ENCODE data around the gene INPP4B.

INPP4B gene

GRCh38 chr4:142160509-142160908 lies 685.6 kb downstream of the INPP4B start:
- no peak overlapping the region for H3K4me3 ChIP-seq (ENCODE audit: low read length)
- DNase-seq (ENCODE audit: low read depth, low spot score), result no peak

- H3K4me3 ChIP-seq (ENCODE audit: low read length), result no peak overlapping the region
- DNase-seq (ENCODE audit: low read depth, low spot score), result no peak
Measured at GRCh38 chr4:142158980-142159379, 687.1 kb downstream of the INPP4B start.

GRCh38 chr4:142156256-142156655 lies 689.8 kb downstream of the INPP4B start:
- H3K4me3 ChIP-seq (ENCODE audit: low read length), result no peak overlapping the region
- no peak for DNase-seq (ENCODE audit: low read depth, low spot score)

GRCh38 chr4:142155347-142155746 lies 690.8 kb downstream of the INPP4B start:
- no peak for DNase-seq (ENCODE audit: low read depth, low spot score)
- no peak overlapping the region for H3K4me3 ChIP-seq (ENCODE audit: low read length)

GRCh38 chr4:142150483-142150882 lies 695.6 kb downstream of the INPP4B start:
- no peak for DNase-seq (ENCODE audit: low read depth, low spot score)
- H3K4me3 ChIP-seq (ENCODE audit: low read length), result no peak overlapping the region

- no peak overlapping the region for H3K4me3 ChIP-seq (ENCODE audit: low read length)
- DNase-seq (ENCODE audit: low read depth, low spot score), result no peak
Measured at GRCh38 chr4:142144813-142145212, 701.3 kb downstream of the INPP4B start.

GRCh38 chr4:142142366-142143054 lies 703.6 kb downstream of the INPP4B start:
- no peak overlapping the region for H3K4me3 ChIP-seq (ENCODE audit: low read length)
- no peak for DNase-seq (ENCODE audit: low read depth, low spot score)

GRCh38 chr4:142141224-142141623 lies 704.9 kb downstream of the INPP4B start:
- H3K4me3 ChIP-seq (ENCODE audit: low read length), result no peak overlapping the region
- no peak for DNase-seq (ENCODE audit: low read depth, low spot score)

- no peak for DNase-seq (ENCODE audit: low read depth, low spot score)
- no peak overlapping the region for H3K4me3 ChIP-seq (ENCODE audit: low read length)
Measured at GRCh38 chr4:142130666-142131065, 715.4 kb downstream of the INPP4B start.

GRCh38 chr4:142129931-142130330 lies 716.2 kb downstream of the INPP4B start:
- H3K4me3 ChIP-seq (ENCODE audit: low read length), result no peak overlapping the region

GRCh38 chr4:142129473-142129872 lies 716.6 kb downstream of the INPP4B start:
- no peak for DNase-seq (ENCODE audit: low read depth, low spot score)
- no peak overlapping the region for H3K4me3 ChIP-seq (ENCODE audit: low read length)

More at GRCh38 chr4:142129931-142130330, 716.2 kb downstream of the INPP4B start:
- DNase-seq (ENCODE audit: low read depth, low spot score), result no peak

- DNase-seq (ENCODE audit: low read depth, low spot score), result no peak
- no peak overlapping the region for H3K4me3 ChIP-seq (ENCODE audit: low read length)
Measured at GRCh38 chr4:142128529-142128928, 717.6 kb downstream of the INPP4B start.

- no peak overlapping the region for H3K4me3 ChIP-seq (ENCODE audit: low read length)
- peak; percentile 71 for DNase-seq (ENCODE audit: low read depth, low spot score)
Measured at GRCh38 chr4:142126890-142127497, 719.1 kb downstream of the INPP4B start.

GRCh38 chr4:142124874-142125273 lies 721.2 kb downstream of the INPP4B start:
- DNase-seq (ENCODE audit: low read depth, low spot score), result no peak
- H3K4me3 ChIP-seq (ENCODE audit: low read length), result no peak overlapping the region

- no peak for DNase-seq (ENCODE audit: low read depth, low spot score)
Measured at GRCh38 chr4:142121448-142122350, 724.4 kb downstream of the INPP4B start.

GRCh38 chr4:142120921-142121320 lies 725.2 kb downstream of the INPP4B start:
- no peak overlapping the region for H3K4me3 ChIP-seq (ENCODE audit: low read length)
- no peak for DNase-seq (ENCODE audit: low read depth, low spot score)

More at GRCh38 chr4:142121448-142122350, 724.4 kb downstream of the INPP4B start:
- no peak overlapping the region for H3K4me3 ChIP-seq (ENCODE audit: low read length)

GRCh38 chr4:142112451-142112850 lies 733.6 kb downstream of the INPP4B start:
- DNase-seq (ENCODE audit: low read depth, low spot score), result no peak
- no peak overlapping the region for H3K4me3 ChIP-seq (ENCODE audit: low read length)

- DNase-seq (ENCODE audit: low read depth, low spot score), result no peak
- no peak overlapping the region for H3K4me3 ChIP-seq (ENCODE audit: low read length)
Measured at GRCh38 chr4:142110136-142110535, 736.0 kb downstream of the INPP4B start.

GRCh38 chr4:142104041-142104440 lies 742.1 kb downstream of the INPP4B start:
- no peak overlapping the region for H3K4me3 ChIP-seq (ENCODE audit: low read length)
- no peak for DNase-seq (ENCODE audit: low read depth, low spot score)

- DNase-seq (ENCODE audit: low read depth, low spot score), result no peak
Measured at GRCh38 chr4:142101401-142101800, 744.7 kb downstream of the INPP4B start.

More at GRCh38 chr4:142101401-142101800, 744.7 kb downstream of the INPP4B start:
- no peak overlapping the region for H3K4me3 ChIP-seq (ENCODE audit: low read length)
